Naive thymus-derived CD4-positive, alpha-beta T cell (primary cell): ENCODE data around the gene CR1L. TPM values are rescaled to one million over a fixed set of nuclear protein-coding genes. Genes with fewer than 3 reads are reported as not detected.
A peak's percentile ranks its signal among the peaks of the same experiment; 100 is the strongest.
"Not testable (repeated sequence)": the region's sequence is repeated elsewhere in the genome, so short reads cannot be mapped to it uniquely, and the experiment has no call there.

Experiments
- ATAC-seq: fragments of 150-1000 bp; cut with Tn5 transposase; 2 replicates; pipeline ENCODE4 v1.10.0; 2021; ENCODE audit warnings: mild to moderate bottlenecking, moderate library complexity
- CTCF ChIA-PET: fragments of 350-600 bp; sonication (Branson Sonifier 250); formaldehyde crosslinking; loops from one replicate; lab custom pipeline; 2021; ENCODE audit warnings: antibody characterized with exemption; lab: Charles Lee
- POLR2A ChIA-PET: fragments of 350-600 bp; sonication (Branson Sonifier 250); formaldehyde crosslinking; loops from one replicate; lab custom pipeline; 2021; ENCODE audit warnings: antibody characterized with exemption, inconsistent platforms; lab: Charles Lee
- DNase-seq, 9 donors: peaks; one replicate each; pipeline versions ENCODE4 v3.0.0 to v3.0.0-alpha.2; 2020 to 2022; ENCODE audit warnings: mixed read lengths in 1 of 9
- H3K27ac ChIP-seq: one replicate; pipeline ENCODE4 v1.7.0; 2013; ENCODE audit warnings: mild to moderate bottlenecking, low read depth, low read length, moderate library complexity
- H3K27me3 ChIP-seq, 2 donors: one replicate each; pipeline ENCODE4 v1.7.0; 2013; ENCODE audit warnings: low read length in 2 of 2, mild to moderate bottlenecking in 2 of 2, moderate library complexity in 2 of 2; ENCODE audit not compliant: control insufficient read depth in 2 of 2, insufficient read depth in 2 of 2
- H3K36me3 ChIP-seq, 3 experiments: 1 replicate in 2 of 3; 2 replicates in 1 of 3; pipeline ENCODE4 v1.7.0; 2013; ENCODE audit warnings: low read length in 3 of 3, mild to moderate bottlenecking in 3 of 3, moderate library complexity in 1 of 3; ENCODE audit not compliant: insufficient read depth in 3 of 3, control insufficient read depth in 2 of 3
- H3K4me1 ChIP-seq, 2 donors: one replicate each; pipeline ENCODE4 v1.7.0; 2013; ENCODE audit warnings: low read length in 2 of 2, mild to moderate bottlenecking in 2 of 2, moderate library complexity in 1 of 2; ENCODE audit not compliant: control insufficient read depth in 2 of 2, insufficient read depth in 2 of 2
- H3K4me3 ChIP-seq: 2 replicates; pipeline ENCODE4 v1.7.0; 2013; ENCODE audit warnings: mild to moderate bottlenecking, low read length
- H3K9me3 ChIP-seq, 3 experiments: 1 replicate in 2 of 3; 2 replicates in 1 of 3; pipeline ENCODE4 v1.7.0; 2013; ENCODE audit warnings: low read length in 3 of 3; ENCODE audit not compliant: control insufficient read depth in 2 of 3
- H3K27ac Mint-ChIP-seq, 9 donors: one replicate each; pipeline ENCODE4 v1.8.0; 2020 to 2022; ENCODE audit warnings: mixed read lengths in 9 of 9, mild to moderate bottlenecking in 8 of 9, moderate library complexity in 5 of 9, inconsistent platforms in 2 of 9
- H3K27me3 Mint-ChIP-seq, 5 donors: one replicate each; pipeline ENCODE4 v1.8.0; 2021 to 2022; ENCODE audit warnings: mixed read lengths in 5 of 5, mild to moderate bottlenecking in 1 of 5
- H3K36me3 Mint-ChIP-seq, 5 donors: one replicate each; pipeline ENCODE4 v1.8.0; 2020 to 2022; ENCODE audit warnings: mixed read lengths in 5 of 5, mild to moderate bottlenecking in 3 of 5, inconsistent platforms in 1 of 5
- H3K4me1 Mint-ChIP-seq, 7 donors: one replicate each; pipeline ENCODE4 v1.8.0; 2020 to 2022; ENCODE audit warnings: mixed read lengths in 7 of 7, mild to moderate bottlenecking in 3 of 7, inconsistent platforms in 1 of 7
- H3K4me3 Mint-ChIP-seq, 10 donors: one replicate each; pipeline ENCODE4 v1.8.0; 2020 to 2022; ENCODE audit warnings: mild to moderate bottlenecking in 10 of 10, mixed read lengths in 10 of 10, moderate library complexity in 6 of 10, inconsistent platforms in 2 of 10
- H3K9me3 Mint-ChIP-seq, 11 donors: one replicate each; pipeline ENCODE4 v1.8.0; 2020 to 2022; ENCODE audit warnings: mixed read lengths in 11 of 11, mild to moderate bottlenecking in 4 of 11, inconsistent platforms in 1 of 11, moderate library complexity in 1 of 11
- intact Hi-C, 2 donors: fragments of 100-400 bp; cut with micrococcal nuclease; formaldehyde crosslinking; loops; one replicate each; pipeline ENCODE4 v1.15.1; 2023
- polyA plus RNA-seq, 2 donors: library from polyadenylated mRNA; unstranded; fragments of 300-500 nt; fragmentation: Illumina TruSeq; gene quantifications; one replicate each; pipeline ENCODE4 v1.2.3, GENCODE V29; 2021
- total RNA-seq, 6 experiments: library from RNA in 5 of 6; stranded (reverse) in 5 of 6; gene quantifications; 1 replicate in 5 of 6; 2 replicates in 1 of 6; pipeline ENCODE4 v1.2.3 and lab custom pipeline; 2021 to 2026

The CR1L gene
- total and polyA plus RNA-seq, 7 experiments from 2014 or later, result 0.42 to 0.53 TPM; not detected in 5

- H3K27me3 ChIP-seq, H3K36me3 ChIP-seq, CTCF ChIA-PET, ATAC-seq, H3K4me1 ChIP-seq, DNase-seq, H3K9me3 ChIP-seq, H3K36me3 Mint-ChIP-seq, H3K4me1 Mint-ChIP-seq, H3K9me3 Mint-ChIP-seq, POLR2A ChIA-PET, H3K27ac Mint-ChIP-seq, H3K27ac ChIP-seq, H3K4me3 ChIP-seq, intact Hi-C loops: not testable (repeated sequence)
- peaks cover 6 to 21% (median 10%) of the 10 kb centered on the region in 5 donors for H3K27me3 Mint-ChIP-seq
- peak overlapping the region in 1 of 10 donors; percentile 3 for H3K4me3 Mint-ChIP-seq
Measured at GRCh38 chr1:207633699-207634289, 11.1 kb upstream of the CR1L start.

GRCh38 chr1:207634293-207634692 lies 10.6 kb upstream of the CR1L start:
- intact Hi-C loops, result not testable (repeated sequence)

GRCh38 chr1:207635569-207636186 lies 9.3 kb upstream of the CR1L start:
- H3K36me3 Mint-ChIP-seq, H3K36me3 ChIP-seq, H3K4me3 ChIP-seq, H3K9me3 Mint-ChIP-seq, ATAC-seq, POLR2A ChIA-PET, H3K4me1 Mint-ChIP-seq, DNase-seq, H3K4me1 ChIP-seq, intact Hi-C loops, H3K27ac Mint-ChIP-seq, H3K9me3 ChIP-seq, CTCF ChIA-PET, H3K27ac ChIP-seq, H3K27me3 ChIP-seq, H3K4me3 Mint-ChIP-seq: not testable (repeated sequence)
- peaks cover 19 to 24% (median 22%) of the 10 kb centered on the region in 5 donors for H3K27me3 Mint-ChIP-seq

More at GRCh38 chr1:207634293-207634692, 10.6 kb upstream of the CR1L start:
- H3K4me3 ChIP-seq, H3K36me3 ChIP-seq, H3K27ac Mint-ChIP-seq, DNase-seq, H3K4me1 Mint-ChIP-seq, H3K27me3 ChIP-seq, CTCF ChIA-PET, H3K4me1 ChIP-seq, H3K4me3 Mint-ChIP-seq, POLR2A ChIA-PET, H3K27ac ChIP-seq, H3K9me3 Mint-ChIP-seq, ATAC-seq, H3K36me3 Mint-ChIP-seq, H3K9me3 ChIP-seq: not testable (repeated sequence)
- peaks cover 11 to 21% (median 14%) of the 10 kb centered on the region in 5 donors for H3K27me3 Mint-ChIP-seq

GRCh38 chr1:207638487-207639145 lies 6.3 kb upstream of the CR1L start:
- H3K27ac ChIP-seq, CTCF ChIA-PET, H3K4me3 ChIP-seq, H3K36me3 ChIP-seq, H3K9me3 ChIP-seq, intact Hi-C loops, H3K27ac Mint-ChIP-seq, ATAC-seq, H3K36me3 Mint-ChIP-seq, POLR2A ChIA-PET, H3K27me3 ChIP-seq, H3K4me3 Mint-ChIP-seq, H3K4me1 ChIP-seq, DNase-seq, H3K9me3 Mint-ChIP-seq, H3K4me1 Mint-ChIP-seq: not testable (repeated sequence)
- H3K27me3 Mint-ChIP-seq, result peaks cover 28 to 44% (median 33%) of the 10 kb centered on the region in 5 donors

GRCh38 chr1:207639362-207639761 lies 5.6 kb upstream of the CR1L start:
- H3K4me1 ChIP-seq, POLR2A ChIA-PET, H3K9me3 Mint-ChIP-seq, H3K4me3 Mint-ChIP-seq, H3K4me1 Mint-ChIP-seq, H3K27ac Mint-ChIP-seq, H3K27ac ChIP-seq, intact Hi-C loops, H3K27me3 ChIP-seq, H3K36me3 ChIP-seq, H3K9me3 ChIP-seq, DNase-seq, ATAC-seq, H3K4me3 ChIP-seq, H3K36me3 Mint-ChIP-seq: not testable (repeated sequence)
- CTCF ChIA-PET, result interaction anchor here (1.3 kb wide), 1 partner anchor 19 kb away, joined by 3 read pairs; no protein-coding TSS in a partner anchor
- peaks cover 28 to 51% (median 34%) of the 10 kb centered on the region in 5 donors for H3K27me3 Mint-ChIP-seq

GRCh38 chr1:207644166-207644851 lies 624 bp upstream of the CR1L start:
- no peak for DNase-seq
- peaks cover 0 to 3% (median 0%) of the 10 kb centered on the region in 5 donors for H3K36me3 Mint-ChIP-seq
- H3K27ac Mint-ChIP-seq, result peak overlapping the region in 1 of 9 donors; percentile 43
- Histone ChIP-seq H3K9me3 (no peaks in the 10 kb centered on the region), H3K4me1 (peaks cover 0 to 9% of the 10 kb centered on the region in 2 donors), H3K36me3 (no peaks in the 10 kb centered on the region), H3K27me3 (peaks cover 6 to 7% of the 10 kb centered on the region in 2 donors), H3K4me3 (peak overlapping the region; percentile 66), H3K27ac (no peak overlapping the region)
- ATAC-seq, result no peak
- no peaks in the 10 kb centered on the region for H3K9me3 Mint-ChIP-seq
- H3K4me1 Mint-ChIP-seq, result peaks cover 0 to 13% (median 7%) of the 10 kb centered on the region in 7 donors
- CTCF ChIA-PET, result interaction anchor here (0.6 kb wide), 1 partner anchor 53 kb away, joined by 4 read pairs; no protein-coding TSS in a partner anchor
- intact Hi-C loops, result loop anchor here in 1 of 2 donors (2.0 kb wide), 1 partner anchor 106 kb away; no protein-coding TSS in a partner anchor
- peaks cover 18 to 67% (median 30%) of the 10 kb centered on the region in 5 donors for H3K27me3 Mint-ChIP-seq
- peak overlapping the region; percentile 68 to 88 (median 82) for H3K4me3 Mint-ChIP-seq
- POLR2A ChIA-PET, result no interaction called here
